AG08395 (cell line): ENCODE measurements around the gene RHOF.

ENCODE experiments used
- DNase-seq: peaks from one replicate; pipeline ENCODE4 v3.0.0; 2012; ENCODE audit warnings: mixed read lengths, low spot score

RHOF gene, protein sequence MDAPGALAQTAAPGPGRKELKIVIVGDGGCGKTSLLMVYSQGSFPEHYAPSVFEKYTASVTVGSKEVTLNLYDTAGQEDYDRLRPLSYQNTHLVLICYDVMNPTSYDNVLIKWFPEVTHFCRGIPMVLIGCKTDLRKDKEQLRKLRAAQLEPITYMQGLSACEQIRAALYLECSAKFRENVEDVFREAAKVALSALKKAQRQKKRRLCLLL

DNA sequence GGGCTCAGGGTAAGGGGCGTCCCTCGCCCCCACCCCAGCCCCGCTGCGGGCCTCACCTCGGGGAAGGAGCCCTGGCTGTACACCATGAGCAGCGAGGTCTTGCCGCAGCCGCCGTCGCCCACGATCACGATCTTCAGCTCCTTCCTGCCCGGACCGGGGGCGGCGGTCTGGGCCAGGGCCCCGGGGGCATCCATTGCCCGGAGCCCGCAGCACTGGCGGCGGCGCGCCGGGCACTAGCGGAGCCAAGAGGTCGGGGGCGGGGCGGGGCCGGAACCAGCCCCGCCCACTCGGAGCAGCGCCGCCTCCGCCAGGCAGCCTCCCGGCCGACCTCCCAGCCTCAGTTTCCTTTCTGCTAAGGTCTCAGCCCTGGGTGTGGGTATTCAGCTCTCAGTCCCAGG lies at the start of gene RHOF:
Gene RHOF (minus strand): TSS at position 249 of the 398 bp plus-strand sequence. CDS start 55 bp downstream, at position 194.
- no peak for DNase-seq

DNA sequence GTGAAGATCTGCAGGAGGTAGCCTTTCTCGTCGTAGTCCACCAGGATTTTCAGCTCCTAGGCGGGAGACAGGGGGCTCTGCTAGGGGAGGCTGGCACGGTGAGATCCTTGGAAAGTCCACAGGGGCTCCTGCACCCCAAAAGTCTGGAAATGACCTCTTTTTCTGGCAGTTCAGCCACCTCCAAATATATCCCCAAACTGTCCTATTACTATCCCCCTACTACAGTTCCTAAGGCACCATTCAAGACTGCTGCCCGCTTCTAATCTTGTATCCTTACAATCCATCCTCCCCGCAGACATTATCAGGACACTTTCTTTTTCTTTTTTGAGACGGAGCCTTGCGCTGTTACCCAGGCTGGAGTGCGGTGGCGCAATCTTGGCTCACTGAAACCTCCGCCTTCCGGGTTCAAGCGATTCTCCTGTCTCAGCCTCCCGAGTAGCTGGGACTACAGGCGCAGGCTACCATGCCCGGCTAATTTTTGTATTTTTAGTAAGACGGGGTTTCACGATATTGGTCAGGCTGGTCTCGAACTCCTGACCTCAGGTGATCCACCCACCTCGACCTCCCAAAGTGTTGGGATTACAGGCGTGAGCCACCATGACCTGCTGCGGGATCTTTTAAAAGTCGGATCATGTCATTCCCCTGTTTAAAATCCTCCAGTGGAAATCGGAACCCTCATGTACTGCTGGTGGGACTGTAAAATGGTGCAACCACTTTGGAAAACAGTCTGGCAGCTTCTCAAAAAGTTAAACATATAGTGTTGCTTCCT lies 46.7 kb upstream of the RHOF start:
- no peak for DNase-seq

DNA sequence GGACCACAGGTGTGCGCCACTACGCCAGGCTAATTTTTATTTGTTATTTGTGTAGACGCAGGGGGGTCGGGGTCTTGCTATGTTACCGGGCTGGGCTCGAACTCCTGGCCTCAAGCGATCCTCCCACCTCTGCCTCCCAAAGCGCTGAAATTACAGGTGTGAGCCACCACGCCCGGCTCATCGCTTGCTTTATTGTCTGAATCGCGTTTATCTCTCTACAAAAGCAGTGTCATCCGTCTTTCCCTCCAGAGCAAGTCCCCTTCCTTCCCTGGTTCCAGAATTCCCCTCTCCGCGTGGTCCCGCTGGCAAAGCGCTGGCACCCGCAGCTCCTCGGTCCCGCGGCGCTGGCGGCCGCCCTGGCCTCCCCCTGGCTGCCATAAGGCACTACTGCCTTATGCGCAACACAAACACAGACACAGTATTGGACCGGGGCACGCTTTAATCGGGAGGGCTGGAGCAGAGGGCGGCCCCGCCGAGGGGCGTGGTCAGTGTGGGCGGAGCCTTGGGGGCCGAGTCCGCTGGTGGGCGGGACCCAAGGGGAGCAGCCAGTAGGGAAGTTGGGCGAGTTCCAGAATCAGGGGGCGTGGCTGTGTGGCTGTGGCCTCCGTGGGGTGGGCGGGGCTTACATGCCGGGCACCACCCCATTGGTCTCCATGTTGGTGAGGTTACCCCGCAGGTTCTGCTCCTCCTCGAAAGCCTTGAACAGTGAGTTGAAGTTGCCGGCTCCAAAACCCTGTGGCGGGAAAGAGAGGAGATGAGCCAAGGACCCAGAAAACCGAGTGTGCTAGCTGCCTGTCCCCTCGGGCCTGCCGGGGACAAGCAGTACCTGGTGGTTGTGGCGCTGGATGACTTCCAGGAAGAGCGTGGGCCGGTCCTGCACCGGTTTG lies 45.9 kb upstream of the RHOF start:
- peak; percentile 100 for DNase-seq

DNA sequence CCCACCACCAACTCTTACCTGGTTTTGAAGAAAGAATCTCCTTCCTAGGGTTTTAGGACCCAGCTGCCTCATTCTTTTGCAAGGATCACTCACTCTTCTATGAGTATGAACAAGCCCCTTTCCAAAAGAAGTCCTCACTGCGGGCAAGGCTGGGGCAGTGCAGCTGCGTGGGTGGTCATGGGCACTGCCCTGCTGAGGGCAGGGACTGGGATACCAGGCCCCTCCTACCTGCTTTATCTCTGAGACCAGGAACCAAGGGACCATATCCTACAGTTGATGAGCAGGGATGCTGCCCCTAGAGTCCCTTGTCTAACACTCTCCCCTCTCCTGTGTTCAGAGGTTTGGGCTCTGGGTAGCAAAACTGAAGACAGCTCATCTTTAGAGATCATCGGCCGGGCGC lies 44.6 kb upstream of the RHOF start:
- no peak for DNase-seq

DNA sequence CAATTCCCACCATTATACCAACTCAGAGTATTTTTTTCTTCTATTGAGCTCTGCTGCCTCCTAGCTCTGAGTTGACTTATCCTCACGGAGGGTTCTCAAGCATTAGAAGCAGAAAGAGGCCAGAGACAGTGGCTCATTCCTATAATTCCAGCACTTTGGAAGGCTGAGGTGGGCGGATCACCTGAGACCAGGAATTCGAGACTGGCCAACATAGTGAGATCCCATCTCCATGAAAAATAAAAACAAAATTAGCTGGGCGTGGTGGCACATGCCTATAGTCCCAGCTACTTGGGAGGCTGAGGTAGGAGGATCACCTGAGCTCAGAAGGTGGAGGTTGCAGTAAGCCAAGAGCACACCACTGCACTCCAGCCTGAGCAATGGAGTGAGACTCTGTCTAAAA lies 44.2 kb upstream of the RHOF start:
- DNase-seq = no peak

DNA sequence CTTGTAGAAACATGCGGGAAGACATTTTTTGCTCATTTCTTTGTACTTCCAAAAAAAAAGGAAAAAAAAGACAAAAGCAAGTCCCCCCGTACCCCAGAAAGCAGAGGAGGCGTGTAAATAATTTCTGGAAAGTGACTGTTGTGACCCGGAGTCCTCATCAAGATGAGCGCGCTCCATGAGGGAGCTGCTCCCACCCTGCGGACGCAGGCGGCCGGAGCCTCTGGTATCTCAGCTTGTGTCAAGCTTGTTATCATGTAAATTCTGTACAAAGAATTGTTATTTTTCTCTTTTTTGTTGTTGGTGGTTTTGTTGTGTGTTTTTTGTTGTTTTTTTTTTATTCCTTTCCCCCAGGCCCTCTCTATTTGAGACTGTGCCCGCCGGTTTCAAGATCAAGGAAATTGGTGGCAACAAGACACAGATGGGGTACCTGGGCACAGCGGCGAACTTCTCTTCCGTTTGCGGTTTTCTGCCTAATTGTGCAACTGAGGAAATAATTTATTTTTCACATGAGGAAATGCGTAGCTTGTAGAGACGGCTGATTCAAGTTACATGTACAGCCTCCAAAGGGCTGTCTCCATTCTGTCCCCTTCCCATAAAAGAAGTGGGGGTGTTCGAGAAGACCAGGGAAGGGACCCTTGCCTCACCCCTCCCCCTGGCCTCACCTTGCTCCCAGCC lies 38.2 kb upstream of the RHOF start:
- DNase-seq = no peak

DNA sequence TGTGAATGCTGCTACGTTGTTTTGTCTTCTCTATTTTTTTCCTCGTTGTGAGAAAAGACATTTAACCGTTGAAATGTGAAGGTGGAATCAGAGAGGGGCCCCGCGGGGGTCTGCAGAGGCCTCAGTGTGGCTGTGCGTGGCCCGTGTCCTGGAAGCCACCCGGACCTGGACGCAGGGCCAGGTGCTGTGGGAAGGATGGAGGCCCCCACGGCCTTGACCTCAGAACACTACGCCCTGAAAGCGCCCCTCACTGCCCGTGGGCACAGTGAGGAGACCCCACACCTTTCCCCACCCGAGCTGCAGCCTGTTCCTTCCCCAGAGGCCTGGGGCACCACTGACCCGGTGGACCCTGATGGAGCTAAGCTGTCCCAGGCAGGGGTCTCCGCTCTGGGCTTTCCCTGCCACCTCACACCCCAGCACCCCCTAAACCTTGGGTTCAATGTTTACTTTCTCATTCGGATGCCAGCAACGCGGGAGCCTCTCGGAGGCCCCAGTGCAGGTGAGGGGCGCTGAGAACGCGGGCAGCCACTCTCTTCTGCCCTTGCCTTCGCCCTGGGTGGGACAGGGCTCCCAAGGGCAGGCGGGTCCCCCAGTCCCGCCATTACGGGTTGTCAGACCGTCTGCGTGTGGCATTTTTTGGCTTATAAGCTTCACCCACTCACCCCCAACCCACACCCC lies 37.2 kb upstream of the RHOF start:
- no peak for DNase-seq

DNA sequence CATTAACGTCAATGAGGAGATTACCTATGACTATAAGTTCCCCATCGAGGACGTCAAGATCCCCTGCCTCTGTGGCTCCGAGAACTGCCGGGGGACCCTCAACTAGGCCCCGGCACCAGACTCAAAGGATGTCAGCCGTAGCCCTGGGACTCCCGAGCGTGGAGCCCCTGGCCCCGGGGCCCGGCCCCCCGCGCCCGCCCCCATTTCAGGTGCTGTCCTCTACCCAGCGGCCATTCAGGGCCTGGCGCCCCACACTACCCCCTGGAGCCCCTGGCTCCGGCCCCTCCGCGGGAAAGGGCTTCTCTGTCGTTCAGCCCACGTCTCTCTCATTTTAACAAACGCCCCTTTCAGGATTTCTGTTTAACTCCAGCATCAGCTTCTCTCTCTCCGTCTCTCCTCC lies 36.6 kb upstream of the RHOF start:
- no peak for DNase-seq

DNA sequence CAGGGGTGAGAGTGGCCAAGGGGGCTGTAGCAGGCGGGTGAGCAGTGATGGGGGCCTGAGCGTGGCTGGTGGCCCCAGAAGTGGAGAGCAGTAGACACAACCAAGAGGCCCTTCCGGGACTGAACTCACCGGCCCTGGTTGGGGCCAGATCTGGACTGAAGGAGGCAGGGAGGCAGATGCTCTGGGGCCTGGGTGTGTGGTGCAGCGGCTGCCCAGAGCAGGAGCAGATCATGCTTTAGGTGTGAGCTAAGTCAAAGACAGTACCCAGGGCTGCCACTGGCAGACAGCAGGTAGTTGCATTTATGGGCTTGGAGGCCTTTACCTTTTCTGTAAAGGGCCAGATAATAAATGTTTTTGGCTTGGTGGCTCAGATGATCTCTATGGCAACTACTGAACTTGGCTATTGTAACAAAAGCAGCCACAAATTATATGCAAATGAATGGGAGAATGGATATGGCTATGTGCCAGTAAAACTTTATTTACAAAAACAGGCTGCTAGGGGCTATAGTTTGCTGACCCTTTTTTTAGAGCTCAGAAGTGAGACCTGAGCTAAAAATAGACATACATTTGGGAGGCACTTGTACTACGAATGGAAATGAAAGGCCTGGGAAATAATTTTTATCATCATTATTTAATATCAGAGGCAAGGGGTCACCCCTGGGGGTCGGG lies 35.9 kb upstream of the RHOF start:
- no peak for DNase-seq

DNA sequence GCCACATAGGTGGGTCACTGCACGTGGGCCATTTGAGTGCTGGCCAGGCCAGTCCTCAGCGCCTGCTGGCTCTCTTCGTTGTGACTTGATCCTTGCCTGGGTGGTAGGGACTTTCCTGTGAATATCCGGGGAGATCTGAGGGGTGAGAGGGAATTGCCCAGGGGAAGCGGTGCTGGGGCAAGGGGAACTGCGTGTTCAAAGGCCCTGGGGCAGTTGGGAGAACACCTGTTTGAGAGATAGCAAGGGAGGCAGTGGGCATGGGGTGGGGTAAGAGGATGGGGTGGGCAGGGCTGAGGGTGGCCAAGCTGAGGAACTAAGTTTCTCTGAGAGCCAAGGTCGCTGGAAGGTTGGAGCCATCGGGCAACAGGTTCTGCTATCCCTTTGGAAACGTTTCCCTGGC lies 35.3 kb upstream of the RHOF start:
- no peak for DNase-seq

DNA sequence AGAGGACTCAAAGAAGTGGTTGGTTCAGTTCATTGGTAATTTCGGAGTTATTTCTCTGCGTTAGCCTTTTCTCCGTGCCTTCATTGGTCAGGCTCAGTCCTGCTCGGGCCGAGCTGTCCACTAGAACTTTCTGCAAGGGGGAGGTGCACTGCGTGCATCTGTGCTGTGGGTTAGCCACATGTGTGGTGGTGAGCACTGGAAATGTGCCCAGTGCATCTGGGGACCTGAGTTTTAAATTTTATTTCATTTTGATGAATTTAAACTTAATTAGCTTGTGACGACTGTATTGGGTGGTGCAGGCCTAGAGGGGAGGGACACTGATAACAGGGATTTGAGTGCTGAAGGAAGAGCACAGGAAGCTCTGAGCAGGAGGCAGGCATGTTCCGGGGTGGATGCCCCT lies 34.8 kb upstream of the RHOF start:
- no peak for DNase-seq

DNA sequence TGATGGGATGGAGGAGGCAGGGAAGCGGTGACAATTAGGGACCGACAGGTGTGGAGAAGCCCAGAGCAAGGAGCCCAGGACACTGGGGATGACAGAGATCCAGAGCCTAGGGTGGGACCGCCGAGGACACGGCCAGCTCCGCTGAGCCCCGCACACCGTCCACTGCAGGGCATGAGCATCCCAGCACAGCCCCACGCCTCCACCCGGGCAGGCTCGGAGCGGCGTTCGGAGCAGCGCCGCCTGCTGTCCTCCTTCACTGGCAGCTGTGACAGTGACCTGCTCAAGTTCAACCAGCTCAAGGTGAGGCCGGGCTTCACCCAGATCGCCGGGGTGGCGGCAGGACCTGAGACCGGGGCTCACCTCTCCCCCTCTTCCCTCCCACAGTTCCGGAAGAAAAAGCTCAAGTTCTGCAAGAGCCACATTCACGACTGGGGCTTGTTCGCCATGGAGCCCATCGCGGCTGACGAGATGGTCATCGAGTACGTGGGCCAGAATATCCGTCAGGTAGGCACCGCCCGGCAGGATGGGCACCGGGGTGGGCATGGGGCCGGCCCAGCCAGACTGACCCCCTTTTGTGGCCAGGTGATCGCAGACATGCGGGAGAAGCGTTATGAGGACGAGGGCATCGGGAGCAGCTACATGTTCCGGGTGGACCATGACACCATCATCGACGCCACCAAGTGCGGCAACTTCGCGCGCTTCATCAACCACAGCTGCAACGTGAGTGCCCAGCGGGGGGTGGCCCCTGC lies 34.0 kb upstream of the RHOF start:
- no peak for DNase-seq

DNA sequence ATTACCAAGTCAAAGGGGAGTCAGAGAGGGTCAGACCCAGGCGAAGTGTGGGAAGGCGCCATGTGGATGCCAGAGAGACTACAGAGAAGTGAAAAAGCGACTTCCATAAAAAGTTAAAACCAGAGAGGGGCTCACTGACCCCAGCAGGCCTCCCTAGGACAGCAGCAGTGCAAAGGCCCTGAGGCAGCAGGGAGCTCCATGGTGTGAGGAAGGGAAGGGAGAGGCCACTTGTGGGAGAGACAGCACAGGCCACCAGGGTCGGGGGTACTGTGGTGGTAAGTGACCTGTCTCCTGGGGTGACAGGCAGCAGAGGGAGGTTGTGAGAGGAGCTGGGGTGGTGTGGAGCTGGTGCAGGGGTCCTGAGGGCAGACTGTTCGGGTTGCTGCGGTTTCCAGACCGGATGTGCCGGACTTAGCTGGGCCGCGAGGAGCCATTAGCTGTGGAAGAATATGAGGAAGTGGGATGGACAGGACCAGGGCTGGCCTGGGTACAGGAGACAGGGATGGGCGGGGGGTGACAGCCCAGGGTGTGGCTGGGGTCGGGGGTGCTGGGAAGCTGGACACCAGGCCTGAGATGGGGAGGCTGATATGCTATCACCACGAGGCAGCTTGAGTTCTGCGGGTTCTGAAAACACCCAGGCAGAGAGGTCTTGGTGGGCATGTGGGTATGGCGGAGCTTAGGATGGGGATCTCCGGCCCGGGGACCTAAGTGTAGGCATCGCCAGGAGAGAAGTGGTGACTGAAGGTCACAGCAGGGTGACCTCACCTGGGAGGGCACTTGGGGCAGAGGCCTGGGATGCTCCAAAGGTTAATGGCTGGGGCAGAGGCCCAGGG lies 33.0 kb upstream of the RHOF start:
- no peak for DNase-seq

DNA sequence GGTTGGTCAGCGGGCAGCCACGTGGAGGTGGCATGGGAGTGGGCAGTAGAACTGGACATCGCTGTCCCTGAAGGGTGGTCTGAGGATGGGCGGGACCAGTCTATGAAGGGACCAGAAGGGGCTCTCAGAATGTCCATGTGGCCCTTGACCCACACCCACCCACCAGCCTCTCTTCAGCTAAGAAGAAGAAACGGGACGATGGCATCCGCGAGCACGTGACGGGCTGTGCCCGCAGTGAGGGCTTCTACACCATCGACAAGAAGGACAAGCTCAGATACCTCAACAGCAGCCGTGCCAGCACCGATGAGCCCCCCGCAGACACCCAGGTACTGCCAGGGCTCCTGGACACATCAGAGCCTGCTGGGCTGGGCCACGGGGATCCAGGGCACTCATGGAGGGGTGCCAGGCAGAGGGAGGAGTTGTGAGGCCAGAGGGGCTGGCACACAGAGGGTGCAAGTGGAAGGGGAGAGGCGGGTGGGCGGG lies 31.6 kb upstream of the RHOF start:
- no peak for DNase-seq

DNA sequence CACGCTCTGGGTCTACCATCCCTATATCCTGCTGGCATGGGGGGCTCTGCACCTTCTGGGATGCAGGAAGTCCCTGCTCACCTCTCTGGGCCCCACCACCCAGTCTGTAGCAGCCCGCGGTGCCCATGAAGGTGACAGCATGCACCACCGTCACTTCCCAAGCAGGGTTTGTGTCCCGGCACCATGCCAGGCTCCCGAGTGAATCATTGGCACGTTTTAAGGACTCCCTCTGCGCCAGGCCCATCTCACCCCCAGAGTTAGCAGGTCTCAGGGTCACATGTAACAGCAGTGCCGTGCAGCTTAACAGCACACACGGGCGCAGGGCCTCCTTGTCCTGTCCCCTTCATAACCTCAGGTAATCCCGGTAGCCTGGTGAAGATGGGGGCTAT lies 30.2 kb upstream of the RHOF start:
- DNase-seq = no peak

DNA sequence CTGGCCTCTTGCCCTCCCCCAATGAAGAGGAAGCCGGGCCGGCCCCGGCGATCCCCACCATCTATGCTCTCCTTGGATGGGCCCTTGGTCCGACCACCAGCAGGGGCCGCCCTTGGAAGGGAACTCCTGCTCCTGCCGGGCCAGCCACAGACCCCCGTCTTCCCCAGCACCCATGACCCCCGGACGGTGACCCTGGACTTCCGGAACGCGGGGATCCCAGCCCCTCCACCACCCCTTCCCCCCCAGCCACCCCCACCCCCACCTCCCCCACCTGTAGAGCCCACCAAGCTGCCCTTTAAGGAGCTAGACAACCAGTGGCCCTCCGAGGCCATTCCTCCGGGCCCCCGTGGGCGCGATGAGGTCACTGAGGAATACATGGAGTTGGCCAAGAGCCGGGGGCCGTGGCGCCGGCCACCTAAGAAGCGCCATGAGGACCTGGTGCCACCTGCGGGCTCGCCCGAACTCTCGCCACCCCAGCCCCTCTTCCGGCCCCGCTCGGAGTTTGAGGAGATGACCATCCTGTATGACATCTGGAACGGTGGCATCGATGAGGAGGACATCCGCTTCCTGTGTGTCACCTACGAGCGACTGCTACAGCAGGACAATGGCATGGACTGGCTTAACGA lies 29.7 kb upstream of the RHOF start:
- DNase-seq = no peak

DNA sequence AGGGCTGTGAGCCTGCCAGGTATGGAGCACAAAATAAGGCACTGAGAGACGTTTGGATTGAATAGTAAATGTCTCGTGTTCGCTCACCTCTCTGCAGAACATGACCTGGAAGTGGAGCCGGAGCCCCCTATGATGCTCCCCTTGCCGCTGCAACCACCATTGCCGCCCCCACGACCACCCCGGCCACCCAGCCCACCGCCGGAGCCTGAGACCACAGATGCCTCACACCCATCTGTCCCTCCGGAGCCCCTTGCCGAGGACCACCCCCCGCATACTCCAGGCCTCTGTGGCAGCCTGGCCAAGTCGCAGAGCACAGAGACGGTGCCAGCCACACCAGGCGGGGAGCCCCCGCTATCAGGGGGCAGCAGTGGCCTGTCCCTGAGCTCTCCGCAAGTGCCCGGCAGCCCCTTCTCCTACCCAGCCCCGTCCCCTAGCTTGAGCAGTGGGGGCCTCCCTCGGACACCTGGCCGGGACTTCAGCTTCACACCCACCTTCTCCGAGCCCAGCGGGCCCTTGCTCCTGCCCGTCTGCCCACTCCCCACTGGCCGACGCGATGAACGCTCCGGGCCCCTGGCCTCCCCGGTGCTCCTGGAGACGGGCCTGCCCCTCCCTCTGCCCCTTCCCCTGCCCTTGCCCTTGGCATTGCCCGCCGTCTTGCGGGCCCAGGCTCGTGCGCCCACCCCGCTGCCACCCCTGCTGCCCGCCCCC lies 29.1 kb upstream of the RHOF start:
- DNase-seq = no peak

DNA sequence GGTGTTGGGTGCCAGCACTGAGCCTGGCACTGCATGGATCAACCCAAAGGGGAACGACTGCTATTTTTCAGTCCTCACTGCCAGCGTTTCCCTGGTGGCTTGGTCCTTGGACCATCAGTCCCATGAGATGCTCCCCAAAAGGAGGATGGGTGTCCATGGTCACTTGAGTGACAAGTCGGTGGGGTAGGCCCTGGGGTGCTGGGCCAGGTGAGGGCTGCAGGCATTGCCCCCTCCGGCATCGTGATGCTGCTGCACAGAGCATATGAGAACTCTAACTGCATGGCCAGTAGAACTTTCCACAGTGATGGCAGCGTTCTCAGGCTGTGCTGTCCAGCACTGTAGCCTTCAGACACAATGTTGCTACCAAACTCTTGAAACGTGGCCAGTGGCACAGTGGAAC lies 26.6 kb upstream of the RHOF start:
- DNase-seq = no peak
